Tibial nerve (tissue), 4 donors: ENCODE results near the gene CDON.

Experiments used
- CTCF ChIP-seq, 5 experiments: fragments of 200-600 bp in 3 of 5; fragments of 450-650 bp in 2 of 5; sonication (generic) in 3 of 5; IDR thresholded peaks; one replicate each; pipeline ENCODE4 v1.5.1; 2016 to 2019; ENCODE audit warnings: antibody characterized with exemption in 5 of 5, mild to moderate bottlenecking in 3 of 5, moderate library complexity in 2 of 5
- EP300 ChIP-seq, 2 donors: sonication (generic); formaldehyde crosslinking; IDR thresholded peaks; one replicate each; pipeline ENCODE4 v1.6.1; 2017; ENCODE audit warnings: antibody characterized with exemption in 2 of 2, mild to moderate bottlenecking in 1 of 2
- POLR2A ChIP-seq, 2 donors: fragments of 450-650 bp; IDR thresholded peaks; one replicate each; pipeline ENCODE4 v1.6.1; 2017; ENCODE audit warnings: antibody characterized with exemption in 2 of 2, mild to moderate bottlenecking in 2 of 2, moderate library complexity in 2 of 2

- TF ChIP-seq POLR2A (IDR thresholded peaks at IDR 0.05) = no peak
- no peak for TF ChIP-seq CTCF (IDR thresholded peaks at IDR 0.05)
- TF ChIP-seq EP300 (IDR thresholded peaks at IDR 0.05) = no peak
Measured at GRCh38 chr11:125943661-125944349, 118.9 kb downstream of the CDON start.
